Brain microvascular endothelial cell (primary cell): ENCODE results near the gene PKP4.
A peak's percentile ranks its signal among the peaks of the same experiment; 100 is the strongest.

Experiments used
- DNase-seq: peaks from one replicate; pipeline ENCODE4 v3.0.0-alpha.2; 2020
- H3K27ac ChIP-seq: fragments of 250-450 bp; sonication (Bioruptor Pico); 2 replicates; pipeline ENCODE4 v1.5.1; 2020; ENCODE audit warnings: mild to moderate bottlenecking, moderate library complexity
- H3K27me3 ChIP-seq: fragments of 250-450 bp; sonication (Bioruptor Pico); replicated peaks from 2 replicates; pipeline ENCODE4 v1.5.1; 2020; ENCODE audit warnings: mild to moderate bottlenecking
- H3K36me3 ChIP-seq: fragments of 250-450 bp; sonication (Bioruptor Pico); replicated peaks from 2 replicates; pipeline ENCODE4 v1.5.1; 2020; ENCODE audit warnings: mild to moderate bottlenecking
- H3K4me3 ChIP-seq: 2 replicates; pipeline ENCODE4 v1.5.1; 2011; ENCODE audit warnings: low read depth, mild to moderate bottlenecking, control low read depth, low read length, moderate library complexity
- CTCF ChIP-seq: IDR thresholded peaks from 2 replicates; pipeline ENCODE4 v1.5.1; 2011; ENCODE audit warnings: low read depth, mild to moderate bottlenecking, moderate library complexity, low read length, control low read depth, inconsistent platforms; ENCODE audit errors: missing control alignments
- in situ Hi-C: cut with HindIII; loops from 2 replicates; pipeline ENCODE4 v1.10.0; 2017; ENCODE audit warnings: low sequenced_read_pairs, low pct_ligation_motif_present

The PKP4 gene, protein sequence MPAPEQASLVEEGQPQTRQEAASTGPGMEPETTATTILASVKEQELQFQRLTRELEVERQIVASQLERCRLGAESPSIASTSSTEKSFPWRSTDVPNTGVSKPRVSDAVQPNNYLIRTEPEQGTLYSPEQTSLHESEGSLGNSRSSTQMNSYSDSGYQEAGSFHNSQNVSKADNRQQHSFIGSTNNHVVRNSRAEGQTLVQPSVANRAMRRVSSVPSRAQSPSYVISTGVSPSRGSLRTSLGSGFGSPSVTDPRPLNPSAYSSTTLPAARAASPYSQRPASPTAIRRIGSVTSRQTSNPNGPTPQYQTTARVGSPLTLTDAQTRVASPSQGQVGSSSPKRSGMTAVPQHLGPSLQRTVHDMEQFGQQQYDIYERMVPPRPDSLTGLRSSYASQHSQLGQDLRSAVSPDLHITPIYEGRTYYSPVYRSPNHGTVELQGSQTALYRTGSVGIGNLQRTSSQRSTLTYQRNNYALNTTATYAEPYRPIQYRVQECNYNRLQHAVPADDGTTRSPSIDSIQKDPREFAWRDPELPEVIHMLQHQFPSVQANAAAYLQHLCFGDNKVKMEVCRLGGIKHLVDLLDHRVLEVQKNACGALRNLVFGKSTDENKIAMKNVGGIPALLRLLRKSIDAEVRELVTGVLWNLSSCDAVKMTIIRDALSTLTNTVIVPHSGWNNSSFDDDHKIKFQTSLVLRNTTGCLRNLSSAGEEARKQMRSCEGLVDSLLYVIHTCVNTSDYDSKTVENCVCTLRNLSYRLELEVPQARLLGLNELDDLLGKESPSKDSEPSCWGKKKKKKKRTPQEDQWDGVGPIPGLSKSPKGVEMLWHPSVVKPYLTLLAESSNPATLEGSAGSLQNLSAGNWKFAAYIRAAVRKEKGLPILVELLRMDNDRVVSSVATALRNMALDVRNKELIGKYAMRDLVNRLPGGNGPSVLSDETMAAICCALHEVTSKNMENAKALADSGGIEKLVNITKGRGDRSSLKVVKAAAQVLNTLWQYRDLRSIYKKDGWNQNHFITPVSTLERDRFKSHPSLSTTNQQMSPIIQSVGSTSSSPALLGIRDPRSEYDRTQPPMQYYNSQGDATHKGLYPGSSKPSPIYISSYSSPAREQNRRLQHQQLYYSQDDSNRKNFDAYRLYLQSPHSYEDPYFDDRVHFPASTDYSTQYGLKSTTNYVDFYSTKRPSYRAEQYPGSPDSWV

DNA sequence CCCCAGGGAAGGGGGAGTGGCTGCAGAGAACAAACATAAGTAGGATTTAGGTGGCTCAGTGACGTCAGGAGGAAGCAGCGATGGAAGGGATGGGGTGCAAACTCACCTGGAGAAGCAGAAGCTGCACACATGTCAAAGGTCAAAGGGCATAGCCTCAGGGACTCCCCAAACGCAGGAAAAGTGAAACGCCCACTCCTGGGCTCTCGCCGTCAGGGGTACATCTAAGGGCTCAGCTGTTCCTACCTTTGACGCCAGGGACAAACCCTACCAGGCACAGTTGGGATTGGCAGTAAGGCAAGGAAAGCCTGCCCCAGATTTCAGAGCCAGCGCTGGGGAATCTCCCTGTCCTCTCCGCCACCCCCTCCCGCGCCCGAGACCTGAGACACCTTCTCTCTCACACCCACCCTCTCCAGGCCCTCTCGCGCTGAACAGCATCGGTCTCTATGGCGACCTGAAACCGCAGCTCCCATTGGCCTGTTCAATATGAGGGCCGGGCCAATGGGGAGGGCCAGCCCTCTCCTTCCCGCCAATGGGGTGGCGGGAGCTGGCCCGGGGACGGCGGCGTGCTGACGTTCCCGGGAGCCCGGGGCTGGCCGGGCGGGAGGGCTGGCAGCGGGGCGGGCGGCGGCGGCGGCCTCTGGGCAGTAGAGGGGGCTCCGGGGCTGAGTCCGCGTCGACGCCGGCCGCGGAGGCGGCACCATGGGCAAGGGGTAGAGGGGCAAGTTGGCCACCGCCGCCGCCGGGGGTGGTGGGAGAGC lies at the start of gene PKP4, which contains the start of gene CCDC148:
PKP4 (plus strand) TSS at position 644 of the 758 bp plus-strand sequence. CDS start 76,233 bp downstream, outside the sequence.
CCDC148 (minus strand) TSS at position 445 of the 758 bp plus-strand sequence; CDS start at position 131, 314 bp downstream.
- peak within 1 kb of the TSS; percentile 60 for H3K27ac ChIP-seq
- no peaks in the 10 kb centered on the region for H3K36me3 ChIP-seq
- H3K4me3 ChIP-seq, result peak within 1 kb of the TSS; percentile 87
- peak; percentile 90 for DNase-seq
- in situ Hi-C loops, result no loop called here
- peak; percentile 47 for TF ChIP-seq CTCF
- no peaks in the 10 kb centered on the region for H3K27me3 ChIP-seq

- no peak overlapping the region for H3K27ac ChIP-seq
- no peak overlapping the region for H3K4me3 ChIP-seq
- no peaks in the 10 kb centered on the region for H3K27me3 ChIP-seq
- DNase-seq, result no peak
- in situ Hi-C loops, result no loop called here
- TF ChIP-seq CTCF, result no peak
- no peaks in the 10 kb centered on the region for H3K36me3 ChIP-seq
These were observed 49.7 kb upstream of the PKP4 start for GRCh38 chr2:158407031-158407430.

- TF ChIP-seq CTCF, result no peak
- Histone ChIP-seq H3K27me3 (no peaks in the 10 kb centered on the region), H3K4me3 (no peak overlapping the region), H3K36me3 (no peaks in the 10 kb centered on the region), H3K27ac (no peak overlapping the region)
- no peak for DNase-seq
- in situ Hi-C loops, result no loop called here
These were observed 46.6 kb upstream of the PKP4 start for GRCh38 chr2:158410132-158410531.

GRCh38 chr2:158411748-158412147 lies 45.0 kb upstream of the PKP4 start:
- Histone ChIP-seq H3K27ac (peak overlapping the region; percentile 11), H3K27me3 (no peaks in the 10 kb centered on the region), H3K4me3 (no peak overlapping the region), H3K36me3 (no peaks in the 10 kb centered on the region)
- in situ Hi-C loops, result no loop called here
- no peak for TF ChIP-seq CTCF
- DNase-seq, result no peak

DNA sequence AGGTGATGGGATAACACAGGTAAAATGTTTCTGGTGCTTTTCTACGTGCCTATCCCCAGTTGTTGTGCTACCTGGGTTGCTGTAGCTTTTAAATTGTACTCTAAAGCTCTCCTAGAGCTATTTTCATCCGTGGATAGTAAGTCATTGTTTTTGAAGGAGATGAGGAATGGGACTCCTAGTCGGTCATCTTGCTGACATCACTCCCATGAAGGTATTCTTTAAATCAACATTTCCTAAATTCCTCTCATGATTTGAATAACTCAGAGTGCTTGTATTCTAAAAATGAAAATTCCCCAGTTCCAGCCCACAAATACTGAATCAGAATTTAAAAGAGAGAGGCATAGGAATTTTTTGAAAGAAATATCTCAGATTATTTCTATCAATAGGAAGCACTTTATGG lies 44.5 kb upstream of the PKP4 start:
- no peaks in the 10 kb centered on the region for H3K36me3 ChIP-seq
- H3K27me3 ChIP-seq, result no peaks in the 10 kb centered on the region
- peak; percentile 56 for DNase-seq
- H3K27ac ChIP-seq, result peak overlapping the region; percentile 11
- no peak overlapping the region for H3K4me3 ChIP-seq
- no peak for TF ChIP-seq CTCF
- in situ Hi-C loops, result no loop called here
